GM19395 (cell line): ENCODE data around the gene NOD2.

Source experiments
- ATAC-seq: cut with Tn5 transposase; IDR thresholded peaks from one replicate; pipeline ENCODE4 v1.9.1; 2021; ENCODE audit warnings: mild to moderate bottlenecking, moderate library complexity; ENCODE audit not compliant: unreplicated experiment

Gene NOD2

GRCh38 chr16:50669741-50670140, 23.7 kb upstream of the NOD2 start:
- no peak for ATAC-seq

GRCh38 chr16:50670476-50670875, 22.9 kb upstream of the NOD2 start:
- no peak for ATAC-seq

DNA sequence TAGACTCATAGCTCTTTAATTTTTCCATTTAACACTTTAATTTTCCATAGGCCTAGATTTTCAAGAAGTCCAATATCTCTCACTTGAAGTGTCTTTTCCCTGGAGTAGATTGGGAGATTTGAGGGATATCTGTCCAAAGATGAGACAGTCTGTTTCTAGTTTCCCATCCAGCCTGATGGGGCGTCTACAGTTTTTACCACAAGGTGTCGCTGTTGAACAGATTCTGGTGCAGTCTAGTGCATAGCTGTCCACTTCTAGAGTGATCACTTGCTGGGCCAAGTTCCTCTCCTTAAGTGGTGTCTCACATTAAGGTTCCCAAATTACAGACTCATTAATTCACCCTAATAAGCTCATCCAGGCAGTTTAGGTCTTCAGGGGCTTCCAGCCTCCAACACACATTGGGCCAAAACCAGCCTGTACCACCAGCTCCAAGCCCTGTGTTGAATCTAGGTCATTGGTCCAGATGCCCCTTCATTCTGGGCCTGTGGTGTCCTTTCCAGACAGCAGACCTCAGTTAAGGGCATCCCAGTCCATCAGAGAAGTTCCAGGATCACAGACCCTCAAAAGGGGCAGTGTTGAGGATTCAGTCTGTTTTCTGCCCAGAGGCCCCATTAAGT, 21.7 kb upstream of the NOD2 start:
- no peak for ATAC-seq

GRCh38 chr16:50673496-50674275, 19.7 kb upstream of the NOD2 start:
- ATAC-seq, result no peak

DNA sequence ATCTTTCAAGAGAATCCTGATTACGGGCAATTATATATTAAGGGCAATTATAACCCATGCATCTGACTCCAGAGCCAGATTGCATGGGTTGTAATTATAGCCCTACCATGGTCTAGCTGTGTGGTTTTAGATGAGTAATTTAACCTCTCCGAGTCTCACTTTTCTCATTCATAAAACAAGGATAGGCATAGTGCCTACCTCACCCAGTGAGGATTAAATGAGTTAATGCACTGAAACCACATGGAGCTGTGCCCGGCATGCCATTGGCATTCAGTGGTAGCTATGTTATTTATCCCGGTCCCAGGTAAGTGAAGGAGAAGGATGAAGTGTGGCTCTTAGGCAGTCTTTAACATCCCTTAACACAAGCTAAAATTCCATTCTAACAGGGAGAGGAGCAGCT, 18.6 kb upstream of the NOD2 start:
- ATAC-seq, result no peak

DNA sequence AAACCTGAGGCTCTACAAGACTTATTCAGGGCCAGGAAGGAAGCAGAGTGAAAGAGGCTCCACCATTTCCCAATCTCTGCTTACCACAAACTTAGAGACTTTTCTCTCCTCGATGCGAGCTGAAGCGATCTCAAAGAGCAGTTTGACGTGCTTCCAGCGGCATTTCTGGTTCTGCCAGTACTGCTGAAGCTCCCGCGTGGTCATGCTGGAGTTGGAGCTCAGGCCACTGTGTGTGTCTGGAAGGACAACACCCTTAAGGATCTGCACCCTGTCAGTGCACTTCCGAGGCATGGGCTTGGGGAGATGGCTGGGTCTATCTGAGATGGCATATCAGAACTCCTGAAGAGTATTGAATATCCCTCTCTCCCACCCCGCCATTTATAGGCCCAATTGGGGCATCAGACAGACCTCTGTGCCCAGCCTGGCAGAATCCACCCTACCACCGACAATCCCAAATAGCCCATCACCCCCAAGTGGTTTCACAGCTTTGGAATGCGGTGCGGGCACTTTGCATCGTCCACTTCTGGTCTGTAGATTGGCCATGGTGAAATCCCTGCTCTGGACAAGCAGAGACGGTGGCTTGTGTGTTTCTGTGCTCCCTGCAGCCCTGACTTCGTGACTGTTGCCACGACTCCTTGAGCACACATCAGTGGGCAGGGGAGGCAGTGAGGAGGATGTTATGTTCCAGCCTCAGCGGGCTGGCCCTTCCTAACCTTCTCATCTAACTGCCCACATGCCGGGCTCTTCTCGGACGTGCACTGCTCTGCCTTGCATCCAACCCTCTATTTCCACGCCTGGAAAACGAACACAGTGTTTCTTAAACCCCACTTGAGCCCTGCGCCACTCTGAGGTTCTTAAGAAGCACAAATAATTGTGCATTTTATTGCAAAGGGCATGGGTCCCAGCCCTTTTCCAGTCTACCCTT, 17.5 kb upstream of the NOD2 start:
- ATAC-seq, result no peak

DNA sequence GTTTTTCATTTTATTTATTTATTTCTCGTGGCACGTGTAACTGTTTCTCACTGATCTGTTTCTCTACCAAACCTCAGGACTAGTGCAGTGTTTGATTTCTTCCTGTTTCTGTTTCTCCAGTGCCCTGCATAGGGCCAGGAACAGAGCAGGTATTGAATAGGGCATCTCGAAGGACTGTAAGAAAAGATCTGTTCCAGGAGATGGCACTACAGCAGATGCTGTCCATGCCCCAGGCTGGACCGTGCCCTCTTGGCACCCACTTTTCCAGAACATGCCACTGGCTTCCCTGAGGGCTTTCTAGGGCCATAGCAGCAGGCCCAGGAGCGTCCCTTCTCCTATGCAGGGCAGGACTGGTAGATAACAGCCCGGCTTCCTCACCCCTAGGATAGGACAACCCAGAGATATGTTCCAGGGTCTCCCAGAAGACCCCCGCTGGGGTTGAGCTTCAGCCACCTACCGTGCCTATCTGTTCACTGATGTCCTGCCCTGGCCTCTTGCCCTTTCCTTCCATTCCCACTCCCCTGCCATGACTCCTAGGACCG, 16.7 kb upstream of the NOD2 start:
- ATAC-seq, result no peak

DNA sequence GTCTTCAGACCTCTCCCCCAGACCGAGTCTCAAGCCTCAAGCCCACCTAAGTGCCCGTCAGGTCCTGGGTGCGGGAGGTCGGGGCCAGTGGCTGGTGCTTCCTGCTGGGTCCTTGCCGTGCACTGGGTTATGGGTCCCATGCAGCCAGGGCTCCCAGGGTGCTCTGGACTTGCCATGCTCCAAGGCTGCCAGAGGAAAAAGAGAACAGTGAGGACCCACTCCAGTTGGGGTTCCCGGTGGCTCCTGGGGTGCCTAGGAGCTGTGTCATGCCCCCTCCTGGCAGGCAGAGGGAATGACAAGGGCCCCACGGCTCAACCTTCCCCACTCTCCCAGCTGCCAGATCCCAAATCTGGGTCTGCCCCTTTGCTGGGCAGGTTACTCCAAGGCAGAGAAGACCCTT, 16.1 kb upstream of the NOD2 start:
- no peak for ATAC-seq

DNA sequence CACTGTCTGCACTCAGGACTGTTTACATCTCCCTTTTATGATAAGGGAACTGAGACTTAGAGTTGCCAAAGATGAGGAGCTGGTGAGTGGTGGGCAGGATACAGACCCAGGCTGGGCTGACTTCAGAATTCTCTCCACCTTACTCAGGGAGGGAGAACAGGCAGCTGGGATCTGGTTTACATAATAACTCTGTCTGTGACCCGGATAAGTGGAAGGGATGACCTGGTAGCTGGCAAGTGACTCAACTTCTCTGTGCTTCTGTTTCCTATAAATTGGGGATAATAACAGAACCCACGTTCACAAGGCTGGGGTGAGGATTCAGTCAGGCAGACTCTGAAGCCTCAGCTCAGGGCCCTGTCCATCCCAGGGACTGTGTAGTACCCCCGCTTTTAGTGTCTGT, 14.9 kb upstream of the NOD2 start:
- ATAC-seq, result no peak

DNA sequence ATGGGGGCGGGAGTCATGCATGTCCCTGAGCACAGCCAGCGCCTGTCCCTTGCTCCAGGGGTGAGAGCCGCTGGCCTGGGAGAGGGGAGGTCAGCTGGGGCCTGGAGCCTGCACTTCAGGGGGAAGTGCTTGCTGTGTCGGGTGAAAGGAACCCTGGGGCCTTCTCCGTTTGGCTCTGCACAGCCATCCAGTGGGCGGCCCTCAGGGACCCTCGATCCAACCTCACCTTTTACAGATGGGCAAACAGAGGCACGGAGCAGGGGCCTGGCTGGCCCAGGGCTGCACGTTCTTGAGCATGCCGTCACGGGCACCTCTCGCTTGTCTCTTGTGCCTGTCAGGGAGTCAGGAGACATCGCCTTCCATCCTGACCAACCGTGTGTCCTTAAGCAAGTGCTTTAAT, 14.1 kb upstream of the NOD2 start:
- no peak for ATAC-seq

GRCh38 chr16:50679676-50680555, 13.5 kb upstream of the NOD2 start:
- ATAC-seq, result no peak

DNA sequence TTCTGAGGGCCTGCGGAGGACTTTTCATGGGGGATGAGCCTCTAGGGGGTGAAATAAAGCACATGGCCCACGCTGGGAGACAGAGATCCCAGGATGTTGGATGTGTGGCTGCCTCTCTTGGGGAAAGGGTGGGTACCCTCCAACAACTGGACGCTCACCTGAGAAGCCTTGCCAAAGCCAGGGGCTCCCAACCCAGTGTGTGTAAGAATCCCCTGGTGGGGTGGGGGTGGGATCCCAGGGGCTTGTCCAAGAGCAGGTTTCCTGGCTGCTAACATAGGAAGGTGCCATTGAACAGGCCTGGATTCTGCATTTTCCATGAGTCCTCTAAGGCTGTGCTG, 12.9 kb upstream of the NOD2 start:
- ATAC-seq, result no peak

GRCh38 chr16:50681021-50681885, 12.2 kb upstream of the NOD2 start, which contains the start of gene SNX20:
Gene SNX20 (minus strand): TSS chr16:50681312. CDS start chr16:50677526, 3,786 bp downstream.
- ATAC-seq, result peak; percentile 53

DNA sequence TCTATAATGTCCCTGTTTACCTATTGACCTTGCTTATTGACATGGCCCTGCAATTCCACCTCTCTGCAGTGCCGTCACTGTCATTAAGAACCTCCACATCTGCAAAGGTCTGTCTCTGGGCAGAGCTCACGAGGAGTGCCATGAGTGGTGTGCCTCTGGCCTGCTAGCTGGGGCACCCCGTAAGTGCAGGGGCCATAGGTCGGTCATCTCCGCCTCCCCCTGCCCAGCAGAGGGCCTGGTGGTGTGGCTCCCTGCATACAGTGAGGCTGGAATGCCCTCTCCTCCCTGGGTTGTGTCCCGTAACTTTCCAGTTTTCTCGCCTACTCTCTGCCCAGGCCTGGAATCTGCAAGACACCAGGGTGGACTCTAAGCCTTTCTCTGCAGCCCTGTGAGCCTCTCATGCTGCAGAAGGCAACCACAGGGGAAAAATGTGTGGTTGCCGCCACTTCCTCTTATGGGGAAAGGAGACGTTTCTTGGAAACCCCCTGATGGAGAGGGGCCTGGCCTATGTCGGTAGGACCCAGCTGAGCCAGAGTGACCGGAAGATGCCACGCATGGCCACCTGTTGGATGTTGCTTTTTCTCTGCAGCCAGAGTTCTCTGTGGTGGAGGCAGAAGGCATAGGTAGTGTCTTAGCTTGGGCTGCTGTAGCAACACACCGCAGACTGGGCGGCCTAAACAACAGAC, 9.6 kb upstream of the NOD2 start:
- peak; percentile 74 for ATAC-seq

DNA sequence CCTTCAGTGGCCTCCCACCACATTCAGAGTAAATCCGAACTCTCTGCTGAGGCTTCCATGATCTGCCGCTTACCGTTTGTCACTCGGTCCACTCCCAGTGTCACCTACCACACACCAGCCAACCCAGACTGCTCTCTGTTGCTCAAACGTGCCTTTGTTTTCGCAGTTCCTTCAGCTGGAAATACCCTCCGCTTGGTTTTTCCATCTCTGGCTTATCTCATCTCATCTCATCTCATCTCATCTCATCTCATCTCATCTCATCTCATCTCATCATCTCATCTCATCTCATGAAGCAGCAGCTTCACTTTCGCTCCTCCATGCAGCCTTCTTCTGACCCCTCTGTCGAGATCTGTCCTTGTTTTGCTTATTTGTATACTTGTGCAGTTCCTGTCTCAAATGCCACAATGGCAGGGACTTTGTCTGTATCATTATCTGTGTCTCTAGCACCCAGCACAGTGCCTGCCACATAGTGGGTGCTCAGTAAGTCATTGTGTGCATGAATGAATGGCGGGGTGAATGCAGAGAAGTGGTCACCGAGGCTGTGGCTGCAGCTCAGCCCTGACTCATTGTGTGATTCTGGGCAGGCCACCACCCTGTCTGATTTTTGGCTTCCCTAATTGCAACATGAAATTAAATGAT, 8.5 kb upstream of the NOD2 start:
- ATAC-seq, result no peak

- ATAC-seq, result no peak
Observed at GRCh38 chr16:50685462-50686063, 7.8 kb upstream of the NOD2 start.

- ATAC-seq, result no peak
Observed at GRCh38 chr16:50688083-50688482, 5.3 kb upstream of the NOD2 start.

GRCh38 chr16:50688867-50689266, 4.5 kb upstream of the NOD2 start:
- ATAC-seq, result no peak
